ENCODE measurements around the gene NCSTN.

DNA sequence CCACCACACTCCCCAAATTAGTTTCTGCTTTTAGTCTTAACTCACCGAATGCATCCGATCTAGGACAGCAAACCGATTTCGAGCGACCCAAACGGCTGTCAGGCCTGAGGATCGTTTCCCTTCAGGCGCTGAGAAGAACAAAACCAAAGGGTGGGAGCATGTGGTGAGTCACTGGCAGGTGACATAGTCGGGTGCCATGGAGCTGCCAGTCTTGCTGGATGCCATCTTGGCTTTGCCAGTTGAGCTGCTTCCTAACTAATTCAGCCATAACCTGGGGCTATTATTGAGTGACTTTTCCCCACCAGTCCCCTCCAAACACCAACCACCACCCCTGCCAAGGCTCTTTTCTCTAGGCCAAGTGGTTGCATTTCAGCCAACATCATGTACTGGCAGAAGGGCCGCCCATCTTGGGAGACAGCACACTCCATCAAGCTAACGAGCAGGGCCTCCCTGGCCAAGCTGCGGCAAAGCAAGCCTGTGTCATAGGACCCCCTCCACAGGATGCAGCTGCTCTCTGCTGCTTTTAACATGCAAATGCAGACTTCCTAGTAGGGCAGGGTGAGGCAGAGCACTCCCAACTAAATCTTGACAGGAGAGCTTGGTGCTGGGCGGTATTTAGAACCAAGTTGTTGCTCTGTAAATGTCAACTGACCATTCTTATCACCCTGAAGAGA lies 35.9 kb upstream of the NCSTN start:
- TF ChIP-seq POLR2A (IDR thresholded peaks at IDR 0.05; ENCODE audit: low read depth) = no peak
- TF ChIP-seq, protein P1, sequence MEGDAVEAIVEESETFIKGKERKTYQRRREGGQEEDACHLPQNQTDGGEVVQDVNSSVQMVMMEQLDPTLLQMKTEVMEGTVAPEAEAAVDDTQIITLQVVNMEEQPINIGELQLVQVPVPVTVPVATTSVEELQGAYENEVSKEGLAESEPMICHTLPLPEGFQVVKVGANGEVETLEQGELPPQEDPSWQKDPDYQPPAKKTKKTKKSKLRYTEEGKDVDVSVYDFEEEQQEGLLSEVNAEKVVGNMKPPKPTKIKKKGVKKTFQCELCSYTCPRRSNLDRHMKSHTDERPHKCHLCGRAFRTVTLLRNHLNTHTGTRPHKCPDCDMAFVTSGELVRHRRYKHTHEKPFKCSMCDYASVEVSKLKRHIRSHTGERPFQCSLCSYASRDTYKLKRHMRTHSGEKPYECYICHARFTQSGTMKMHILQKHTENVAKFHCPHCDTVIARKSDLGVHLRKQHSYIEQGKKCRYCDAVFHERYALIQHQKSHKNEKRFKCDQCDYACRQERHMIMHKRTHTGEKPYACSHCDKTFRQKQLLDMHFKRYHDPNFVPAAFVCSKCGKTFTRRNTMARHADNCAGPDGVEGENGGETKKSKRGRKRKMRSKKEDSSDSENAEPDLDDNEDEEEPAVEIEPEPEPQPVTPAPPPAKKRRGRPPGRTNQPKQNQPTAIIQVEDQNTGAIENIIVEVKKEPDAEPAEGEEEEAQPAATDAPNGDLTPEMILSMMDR (IDR thresholded peaks at IDR 0.05) = no peak
- no peak for TF ChIP-seq POLR2AphosphoS5 (IDR thresholded peaks at IDR 0.05)
- TF ChIP-seq EP300 (IDR thresholded peaks at IDR 0.05) = no peak

All from esophagus muscularis mucosa (tissue), 4 donors.